GM12878 (cell line): ENCODE results near the gene VPS45.

Experiments used
- ASH2L ChIP-seq: fragments of 300-600, 200-600 bp; sonication (generic); IDR thresholded peaks from 2 replicates; pipeline ENCODE4 v1.6.1; 2017; ENCODE audit warnings: low read depth, mild to moderate bottlenecking, borderline replicate concordance
- CBX3 ChIP-seq: fragments of 200-600 bp; sonication (generic); IDR thresholded peaks from 2 replicates; pipeline ENCODE4 v1.6.1; 2016; ENCODE audit warnings: low read depth, borderline replicate concordance
- EP300 ChIP-seq, 2 experiments: fragments of 150-350 bp in 1 of 2; IDR thresholded peaks; 2 replicates each; pipeline ENCODE4 v1.6.1; 2011 to 2012; ENCODE audit warnings: low read depth in 2 of 2, low read length in 2 of 2, borderline replicate concordance in 1 of 2, improper control_type of control experiment in 1 of 2, inconsistent platforms in 1 of 2; ENCODE audit not compliant: control insufficient read depth in 1 of 2
- EZH2 ChIP-seq: IDR thresholded peaks from 2 replicates; pipeline ENCODE4 v1.6.1; 2012; ENCODE audit warnings: low read depth, mild to moderate bottlenecking, control low read depth, inconsistent platforms, low read length, borderline replicate concordance; ENCODE audit not compliant: control insufficient read depth
- NFXL1 ChIP-seq: fragments of 450-650 bp; IDR thresholded peaks from 2 replicates; pipeline ENCODE4 v1.6.1; 2017; ENCODE audit warnings: antibody characterized with exemption, mild to moderate bottlenecking, borderline replicate concordance
- NR2F1 ChIP-seq: fragments of 450-650 bp; conservative IDR thresholded peaks from 2 replicates; pipeline ENCODE4 v1.6.1; 2017; ENCODE audit warnings: mild to moderate bottlenecking
- POLR2A ChIP-seq: IDR thresholded peaks from 2 replicates; pipeline ENCODE4 v1.6.1; 2011; ENCODE audit warnings: low read depth, mild to moderate bottlenecking, low read length
- POLR2AphosphoS5 ChIP-seq: IDR thresholded peaks from 2 replicates; pipeline ENCODE4 v1.6.1; 2011; ENCODE audit warnings: mild to moderate bottlenecking, low read length, inconsistent platforms
- REST ChIP-seq: IDR thresholded peaks from 2 replicates; pipeline ENCODE4 v1.6.1; 2012; ENCODE audit warnings: mild to moderate bottlenecking, low read depth, low read length
- TF ChIP-seq, protein P1 (sequence below), 3 experiments: IDR thresholded peaks in 2 of 3; conservative IDR thresholded peaks in 1 of 3; 2 replicates each; pipeline ENCODE4 v1.5.1; 2011; ENCODE audit warnings: low read depth in 3 of 3, low read length in 3 of 3, mild to moderate bottlenecking in 3 of 3, control low read depth in 2 of 3, moderate library complexity in 2 of 3, inconsistent platforms in 1 of 3, mixed read lengths in 1 of 3; ENCODE audit not compliant: control insufficient read depth in 2 of 3, insufficient read depth in 1 of 3; ENCODE audit errors: extremely low read depth in 1 of 3

DNA sequence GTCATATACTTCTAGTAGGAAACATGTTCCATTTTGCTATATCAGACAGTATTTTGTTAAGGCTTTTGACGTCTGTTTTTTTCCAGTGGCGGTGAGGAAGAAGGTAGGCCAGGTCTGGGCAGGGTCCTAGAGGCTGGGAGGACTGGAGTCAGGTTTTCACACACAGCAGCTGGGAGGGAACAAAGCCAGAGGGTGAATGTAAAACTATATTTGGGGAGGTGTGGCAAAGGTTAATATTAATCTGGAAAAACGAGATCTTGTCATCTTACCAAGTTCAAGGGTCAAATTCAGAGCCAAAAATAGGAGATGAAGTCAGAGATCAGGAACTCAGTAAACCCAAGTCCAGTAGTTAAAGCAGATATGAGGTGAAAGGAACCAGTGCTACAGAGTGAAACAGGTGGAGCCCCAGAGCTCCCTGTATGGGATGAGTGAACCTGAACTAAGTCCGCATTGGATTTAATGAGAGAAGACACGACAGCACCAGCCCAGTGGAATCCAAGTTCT lies 46.3 kb upstream of the VPS45 start:
- TF ChIP-seq, protein P1, sequence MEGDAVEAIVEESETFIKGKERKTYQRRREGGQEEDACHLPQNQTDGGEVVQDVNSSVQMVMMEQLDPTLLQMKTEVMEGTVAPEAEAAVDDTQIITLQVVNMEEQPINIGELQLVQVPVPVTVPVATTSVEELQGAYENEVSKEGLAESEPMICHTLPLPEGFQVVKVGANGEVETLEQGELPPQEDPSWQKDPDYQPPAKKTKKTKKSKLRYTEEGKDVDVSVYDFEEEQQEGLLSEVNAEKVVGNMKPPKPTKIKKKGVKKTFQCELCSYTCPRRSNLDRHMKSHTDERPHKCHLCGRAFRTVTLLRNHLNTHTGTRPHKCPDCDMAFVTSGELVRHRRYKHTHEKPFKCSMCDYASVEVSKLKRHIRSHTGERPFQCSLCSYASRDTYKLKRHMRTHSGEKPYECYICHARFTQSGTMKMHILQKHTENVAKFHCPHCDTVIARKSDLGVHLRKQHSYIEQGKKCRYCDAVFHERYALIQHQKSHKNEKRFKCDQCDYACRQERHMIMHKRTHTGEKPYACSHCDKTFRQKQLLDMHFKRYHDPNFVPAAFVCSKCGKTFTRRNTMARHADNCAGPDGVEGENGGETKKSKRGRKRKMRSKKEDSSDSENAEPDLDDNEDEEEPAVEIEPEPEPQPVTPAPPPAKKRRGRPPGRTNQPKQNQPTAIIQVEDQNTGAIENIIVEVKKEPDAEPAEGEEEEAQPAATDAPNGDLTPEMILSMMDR (IDR thresholded peaks at IDR 0.05 in 2 of 3, conservative IDR thresholded peaks at IDR 0.05 in 1 of 3; ENCODE audit: control insufficient read depth in 2 of 3, extremely low read depth in 1 of 3, insufficient read depth in 1 of 3, low read depth in 3 of 3, low read length in 3 of 3) = no peak
- TF ChIP-seq EP300 (IDR thresholded peaks at IDR 0.05; ENCODE audit: borderline replicate concordance in 1 of 2, control insufficient read depth in 1 of 2, low read depth in 2 of 2, low read length in 2 of 2) (no peak), EZH2 (no peak), NR2F1 (no peak), REST (no peak), POLR2A (no peak), ASH2L (no peak), NFXL1 (no peak), CBX3 (no peak), POLR2AphosphoS5 (no peak)
